Measurements from ENCODE around the gene ING3.
"Not testable (repeated sequence)": the region's sequence is repeated elsewhere in the genome, so short reads cannot be mapped to it uniquely, and the experiment has no call there.

ING3 gene

DNA sequence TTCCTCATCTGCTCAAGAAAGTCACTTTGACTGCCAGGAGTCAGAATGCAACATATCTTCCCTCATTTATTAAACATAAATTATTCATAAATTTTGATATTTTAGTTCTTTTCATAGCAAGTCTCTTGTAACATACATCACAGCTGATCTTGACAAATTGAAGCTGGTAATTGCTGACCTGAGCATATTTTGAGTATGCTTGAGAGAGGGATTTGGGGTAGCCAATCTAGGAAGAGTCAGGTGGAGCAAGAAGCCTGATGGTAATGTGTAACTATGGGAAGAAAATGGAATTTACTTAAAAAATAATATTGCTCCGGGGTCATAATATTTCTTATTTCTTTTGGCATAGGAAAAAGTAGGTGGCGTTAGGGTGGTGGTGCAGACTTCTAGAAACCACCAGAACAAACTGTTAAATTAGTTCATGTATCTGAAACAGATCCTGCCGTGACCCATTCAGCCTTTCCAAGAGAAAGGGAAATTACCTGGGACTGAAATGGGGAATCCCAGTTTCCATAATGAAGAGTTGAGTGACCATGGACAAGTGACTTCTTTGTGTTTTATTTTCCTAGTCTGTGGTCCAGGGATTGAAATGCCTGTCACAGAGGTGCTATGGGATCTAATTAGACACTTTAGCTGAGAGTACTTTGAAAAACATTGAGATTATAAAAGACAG is 50.8 kb downstream of the ING3 start:
- Histone ChIP-seq H3K27me3 (ENCODE audit: control insufficient read depth in 1 of 2, insufficient read depth in 2 of 2, low read length in 2 of 2) (no peaks in the 10 kb centered on the region), H3K9me3 (ENCODE audit: control insufficient read depth in 1 of 2, low read length in 2 of 2) (no peaks in the 10 kb centered on the region), H3K36me3 (ENCODE audit: control insufficient read depth in 1 of 2, insufficient read depth in 2 of 2, low read length in 2 of 2) (no peaks in the 10 kb centered on the region), H3K9ac (ENCODE audit: low read depth in 1 of 2, low read length in 2 of 2) (no peak overlapping the region), H3K4me1 (ENCODE audit: control insufficient read depth in 1 of 2, insufficient read depth in 2 of 2, low read length in 2 of 2) (peaks cover 3 to 15% of the 10 kb centered on the region in 2 donors), H3K4me3 (ENCODE audit: low read depth in 1 of 2, low read length in 2 of 2) (no peak overlapping the region), H3K27ac (ENCODE audit: low read depth, low read length) (no peak overlapping the region)

- Histone ChIP-seq H3K27ac (ENCODE audit: low read depth, low read length) (no peak overlapping the region), H3K36me3 (ENCODE audit: control insufficient read depth in 1 of 2, insufficient read depth in 2 of 2, low read length in 2 of 2) (no peaks in the 10 kb centered on the region), H3K9ac (ENCODE audit: low read depth in 1 of 2, low read length in 2 of 2) (no peak overlapping the region), H3K27me3 (ENCODE audit: control insufficient read depth in 1 of 2, insufficient read depth in 2 of 2, low read length in 2 of 2) (no peaks in the 10 kb centered on the region), H3K4me3 (ENCODE audit: low read depth in 1 of 2, low read length in 2 of 2) (no peak overlapping the region), H3K4me1 (ENCODE audit: control insufficient read depth in 1 of 2, insufficient read depth in 2 of 2, low read length in 2 of 2) (peaks cover 0 to 9% of the 10 kb centered on the region in 2 donors), H3K9me3 (ENCODE audit: control insufficient read depth in 1 of 2, low read length in 2 of 2) (no peaks in the 10 kb centered on the region)
Observed at GRCh38 chr7:121002048-121002756, 51.6 kb downstream of the ING3 start.

- H3K27me3 ChIP-seq (ENCODE audit: control insufficient read depth in 1 of 2, insufficient read depth in 2 of 2, low read length in 2 of 2): no peaks in the 10 kb centered on the region
- no peak overlapping the region for H3K4me3 ChIP-seq (ENCODE audit: low read depth in 1 of 2, low read length in 2 of 2)
- peaks cover 0 to 9% of the 10 kb centered on the region in 2 donors for H3K4me1 ChIP-seq (ENCODE audit: control insufficient read depth in 1 of 2, insufficient read depth in 2 of 2, low read length in 2 of 2)
- no peaks in the 10 kb centered on the region for H3K36me3 ChIP-seq (ENCODE audit: control insufficient read depth in 1 of 2, insufficient read depth in 2 of 2, low read length in 2 of 2)
- no peak overlapping the region for H3K27ac ChIP-seq (ENCODE audit: low read depth, low read length)
- no peaks in the 10 kb centered on the region for H3K9me3 ChIP-seq (ENCODE audit: control insufficient read depth in 1 of 2, low read length in 2 of 2)
- H3K9ac ChIP-seq (ENCODE audit: low read depth in 1 of 2, low read length in 2 of 2): no peak overlapping the region
Observed at GRCh38 chr7:121002757-121003200, 52.2 kb downstream of the ING3 start.

DNA sequence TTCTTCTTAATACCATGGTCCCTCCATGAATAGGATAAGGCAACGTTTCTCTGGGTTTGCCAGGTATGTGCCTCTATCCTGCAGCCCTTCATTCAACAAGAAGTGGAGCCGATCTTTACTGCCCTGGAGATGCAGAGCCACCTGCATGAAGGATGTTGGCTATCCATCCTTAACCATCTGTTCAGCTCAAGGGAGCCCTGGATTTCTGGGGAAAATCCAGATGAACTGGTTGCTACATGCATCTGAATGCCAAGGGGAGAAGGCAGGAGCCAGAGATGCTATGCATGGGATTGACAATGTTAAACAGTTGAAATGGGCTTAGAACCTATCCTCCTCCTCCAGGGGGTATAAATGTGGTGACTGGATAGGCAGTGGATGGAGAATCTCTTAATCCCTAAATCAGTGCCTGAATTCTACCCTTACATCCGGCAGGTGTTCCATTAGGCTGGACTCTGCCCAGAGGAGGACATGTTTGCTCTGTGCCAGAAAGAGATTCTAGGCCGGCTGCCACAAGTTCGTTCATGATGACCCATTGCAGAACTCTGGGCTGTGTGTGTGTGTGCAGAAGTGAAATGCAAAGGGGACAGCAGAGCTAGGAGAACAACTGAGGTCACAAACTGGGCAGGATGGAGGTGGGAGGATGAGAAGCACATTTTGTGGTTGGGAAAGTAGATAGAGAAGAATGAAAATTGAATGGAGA is 53.6 kb downstream of the ING3 start:
- peaks cover 0 to 5% of the 10 kb centered on the region in 2 donors for H3K4me1 ChIP-seq (ENCODE audit: control insufficient read depth in 1 of 2, insufficient read depth in 2 of 2, low read length in 2 of 2)

DNA sequence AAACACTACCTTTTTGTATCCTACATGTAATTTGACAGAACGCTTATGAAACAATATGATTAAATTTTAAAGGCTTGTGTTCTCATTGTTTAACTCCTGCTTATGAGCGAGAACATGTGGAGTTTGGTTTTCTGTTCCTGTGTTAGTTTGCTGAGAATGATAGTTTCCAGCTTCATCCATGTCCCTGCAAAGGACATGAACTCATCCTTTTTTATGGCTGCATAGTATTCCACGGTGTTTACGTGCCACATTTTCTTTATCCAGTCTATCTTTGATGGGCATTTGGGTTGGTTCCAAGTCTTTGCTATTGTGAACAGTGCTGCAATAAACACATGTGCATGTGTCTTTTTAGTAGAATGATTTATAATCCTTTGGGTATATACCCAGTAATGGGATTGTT is 54.5 kb downstream of the ING3 start:
- not testable (repeated sequence) for H3K4me3 ChIP-seq (ENCODE audit: low read depth in 1 of 2, low read length in 2 of 2); H3K36me3 ChIP-seq (ENCODE audit: control insufficient read depth in 1 of 2, insufficient read depth in 2 of 2, low read length in 2 of 2); H3K27me3 ChIP-seq (ENCODE audit: control insufficient read depth in 1 of 2, insufficient read depth in 2 of 2, low read length in 2 of 2); H3K4me1 ChIP-seq (ENCODE audit: control insufficient read depth in 1 of 2, insufficient read depth in 2 of 2, low read length in 2 of 2); H3K27ac ChIP-seq (ENCODE audit: low read depth, low read length); H3K9me3 ChIP-seq (ENCODE audit: control insufficient read depth in 1 of 2, low read length in 2 of 2); H3K9ac ChIP-seq (ENCODE audit: low read depth in 1 of 2, low read length in 2 of 2)

More for the DNA sequence above, 53.6 kb downstream of the ING3 start:
- H3K36me3 ChIP-seq (ENCODE audit: control insufficient read depth in 1 of 2, insufficient read depth in 2 of 2, low read length in 2 of 2): no peaks in the 10 kb centered on the region
- H3K27me3 ChIP-seq (ENCODE audit: control insufficient read depth in 1 of 2, insufficient read depth in 2 of 2, low read length in 2 of 2): no peaks in the 10 kb centered on the region
- no peaks in the 10 kb centered on the region for H3K9me3 ChIP-seq (ENCODE audit: control insufficient read depth in 1 of 2, low read length in 2 of 2)
- no peak overlapping the region for H3K27ac ChIP-seq (ENCODE audit: low read depth, low read length)
- H3K4me3 ChIP-seq (ENCODE audit: low read depth in 1 of 2, low read length in 2 of 2): no peak overlapping the region
- no peak overlapping the region for H3K9ac ChIP-seq (ENCODE audit: low read depth in 1 of 2, low read length in 2 of 2)

- no peaks in the 10 kb centered on the region for H3K27me3 ChIP-seq (ENCODE audit: control insufficient read depth in 1 of 2, insufficient read depth in 2 of 2, low read length in 2 of 2)
- no peaks in the 10 kb centered on the region for H3K9me3 ChIP-seq (ENCODE audit: control insufficient read depth in 1 of 2, low read length in 2 of 2)
- H3K27ac ChIP-seq (ENCODE audit: low read depth, low read length): no peak overlapping the region
- no peak overlapping the region for H3K9ac ChIP-seq (ENCODE audit: low read depth in 1 of 2, low read length in 2 of 2)
- no peak overlapping the region for H3K4me3 ChIP-seq (ENCODE audit: low read depth in 1 of 2, low read length in 2 of 2)
- H3K4me1 ChIP-seq (ENCODE audit: control insufficient read depth in 1 of 2, insufficient read depth in 2 of 2, low read length in 2 of 2): no peaks in the 10 kb centered on the region
- no peaks in the 10 kb centered on the region for H3K36me3 ChIP-seq (ENCODE audit: control insufficient read depth in 1 of 2, insufficient read depth in 2 of 2, low read length in 2 of 2)
Observed at GRCh38 chr7:121005996-121006584, 55.5 kb downstream of the ING3 start.

DNA sequence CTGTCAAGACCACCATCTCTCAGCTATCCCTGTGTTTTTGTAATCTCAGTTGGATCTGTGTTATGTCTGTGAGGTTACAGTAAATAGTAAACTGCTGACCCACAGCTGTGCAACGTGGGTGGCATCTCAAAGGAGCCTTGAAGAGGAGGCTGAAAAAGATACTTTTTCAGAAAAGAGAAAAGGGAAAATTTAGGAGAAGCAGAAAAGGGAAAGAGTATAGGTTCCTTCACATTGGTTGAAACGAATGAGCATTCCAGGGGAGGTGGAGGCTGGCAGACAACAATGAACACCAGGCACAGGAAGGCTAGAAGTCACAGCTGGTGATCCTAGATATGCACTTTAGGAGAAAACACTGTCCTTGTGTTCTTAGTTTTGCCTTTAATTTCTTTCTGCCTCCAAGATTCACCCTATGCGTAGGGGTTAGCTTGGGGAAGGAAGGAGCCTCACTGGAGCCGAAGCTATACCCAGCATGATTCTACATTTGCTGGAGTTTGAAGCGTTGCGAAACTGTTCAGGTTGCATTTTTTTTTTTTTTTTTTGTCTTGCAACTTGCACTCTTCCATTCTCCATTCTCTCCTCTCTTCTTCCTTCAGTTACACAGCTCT is 56.2 kb downstream of the ING3 start:
- Histone ChIP-seq H3K4me1 (ENCODE audit: control insufficient read depth in 1 of 2, insufficient read depth in 2 of 2, low read length in 2 of 2) (no peaks in the 10 kb centered on the region), H3K27me3 (ENCODE audit: control insufficient read depth in 1 of 2, insufficient read depth in 2 of 2, low read length in 2 of 2) (no peaks in the 10 kb centered on the region), H3K27ac (ENCODE audit: low read depth, low read length) (no peak overlapping the region), H3K9ac (ENCODE audit: low read depth in 1 of 2, low read length in 2 of 2) (no peak overlapping the region), H3K9me3 (ENCODE audit: control insufficient read depth in 1 of 2, low read length in 2 of 2) (no peaks in the 10 kb centered on the region), H3K36me3 (ENCODE audit: control insufficient read depth in 1 of 2, insufficient read depth in 2 of 2, low read length in 2 of 2) (no peaks in the 10 kb centered on the region), H3K4me3 (ENCODE audit: low read depth in 1 of 2, low read length in 2 of 2) (no peak overlapping the region)

DNA sequence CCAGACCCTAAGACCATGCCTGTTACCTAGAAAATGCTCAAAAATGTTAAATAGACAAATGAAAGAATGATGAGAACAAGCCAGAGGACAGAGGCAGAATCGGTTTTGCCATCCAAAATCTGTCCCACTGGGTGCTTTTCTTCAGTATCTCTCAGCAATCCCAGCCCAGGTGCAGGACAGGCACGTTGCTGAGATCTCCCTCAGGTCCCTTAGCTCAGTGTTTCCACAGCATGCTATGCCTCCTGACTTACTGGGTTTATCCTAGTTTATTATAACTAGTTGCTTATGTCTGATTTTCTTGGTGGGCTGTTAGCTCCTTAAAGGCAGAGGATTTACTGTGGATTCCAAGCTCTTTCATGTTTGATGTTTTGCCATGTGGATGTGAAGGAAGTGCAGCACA is 58.2 kb downstream of the ING3 start:
- H3K27me3 ChIP-seq (ENCODE audit: control insufficient read depth in 1 of 2, insufficient read depth in 2 of 2, low read length in 2 of 2): no peaks in the 10 kb centered on the region
- H3K9me3 ChIP-seq (ENCODE audit: control insufficient read depth in 1 of 2, low read length in 2 of 2): no peaks in the 10 kb centered on the region
- no peak overlapping the region for H3K9ac ChIP-seq (ENCODE audit: low read depth in 1 of 2, low read length in 2 of 2)
- H3K36me3 ChIP-seq (ENCODE audit: control insufficient read depth in 1 of 2, insufficient read depth in 2 of 2, low read length in 2 of 2): no peaks in the 10 kb centered on the region
- no peaks in the 10 kb centered on the region for H3K4me1 ChIP-seq (ENCODE audit: control insufficient read depth in 1 of 2, insufficient read depth in 2 of 2, low read length in 2 of 2)
- no peak overlapping the region for H3K4me3 ChIP-seq (ENCODE audit: low read depth in 1 of 2, low read length in 2 of 2)
- no peak overlapping the region for H3K27ac ChIP-seq (ENCODE audit: low read depth, low read length)

- Histone ChIP-seq H3K27me3 (ENCODE audit: control insufficient read depth in 1 of 2, insufficient read depth in 2 of 2, low read length in 2 of 2) (no peaks in the 10 kb centered on the region), H3K4me1 (ENCODE audit: control insufficient read depth in 1 of 2, insufficient read depth in 2 of 2, low read length in 2 of 2) (no peaks in the 10 kb centered on the region), H3K9me3 (ENCODE audit: control insufficient read depth in 1 of 2, low read length in 2 of 2) (no peaks in the 10 kb centered on the region), H3K36me3 (ENCODE audit: control insufficient read depth in 1 of 2, insufficient read depth in 2 of 2, low read length in 2 of 2) (no peaks in the 10 kb centered on the region), H3K27ac (ENCODE audit: low read depth, low read length) (no peak overlapping the region), H3K9ac (ENCODE audit: low read depth in 1 of 2, low read length in 2 of 2) (no peak overlapping the region), H3K4me3 (ENCODE audit: low read depth in 1 of 2, low read length in 2 of 2) (no peak overlapping the region)
Observed at GRCh38 chr7:121011401-121011800, 60.8 kb downstream of the ING3 start.

Data from duodenal mucosa (tissue), 2 donors.